ENCODE results near the gene SFXN3.

GRCh38 chr10:101036726-101037125, 5.7 kb downstream of the SFXN3 start:
- TF ChIP-seq POLR2AphosphoS5 (IDR thresholded peaks at IDR 0.05) (no peak), CTCF (IDR thresholded peaks at IDR 0.05) (no peak), POLR2A (IDR thresholded peaks at IDR 0.05) (no peak)
